Stimulated activated CD8-positive, alpha-beta memory T cell treated with anti-CD3 and anti-CD28 coated beads, Interleukin-2, amount 100 ng/mL, for 1 hour (primary cell): ENCODE data around the gene MEF2C.
"Not testable (repeated sequence)": the region's sequence is repeated elsewhere in the genome, so short reads cannot be mapped to it uniquely, and the experiment has no call there.

ENCODE experiments used
- DNase-seq, 2 donors: peaks; one replicate each; pipeline ENCODE4 v3.0.0-alpha.2; 2020; ENCODE audit warnings: low read depth in 2 of 2

MEF2C gene

DNA sequence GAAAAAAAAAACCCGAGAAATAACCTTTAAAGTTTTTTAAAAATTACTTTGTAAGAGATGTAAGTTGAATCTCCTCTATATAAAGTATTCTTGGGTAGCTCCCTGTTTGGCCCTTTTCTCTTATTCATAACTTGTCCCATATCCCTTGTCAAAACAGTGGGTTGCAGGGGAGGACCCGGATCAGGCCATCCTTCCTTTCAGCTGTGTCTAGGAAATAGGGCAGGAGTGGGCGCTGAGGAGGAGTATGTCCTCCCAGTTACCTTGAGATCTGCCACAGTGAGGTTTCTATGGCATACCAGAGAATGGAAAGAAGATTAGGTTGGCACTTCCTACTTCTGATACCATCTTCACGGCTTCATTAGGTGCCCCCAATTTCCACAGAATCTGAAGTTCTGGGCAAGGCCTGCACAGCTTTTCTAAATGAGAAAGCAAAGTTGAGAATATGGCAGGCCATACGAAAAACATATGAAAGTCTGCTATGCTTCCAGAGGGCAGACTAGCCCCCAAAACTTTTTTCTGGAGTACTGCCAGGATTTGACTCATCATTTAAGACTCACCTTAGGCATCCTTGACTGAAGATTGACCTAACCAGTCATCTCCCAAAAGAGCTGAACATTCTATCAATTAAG, 20.3 kb downstream of the MEF2C start:
- no peak for DNase-seq

GRCh38 chr5:88861231-88861630, 21.8 kb downstream of the MEF2C start:
- DNase-seq = no peak

GRCh38 chr5:88860501-88860900, 22.5 kb downstream of the MEF2C start:
- DNase-seq = no peak

- DNase-seq = no peak
Observed at GRCh38 chr5:88858392-88858791, 24.6 kb downstream of the MEF2C start.

DNA sequence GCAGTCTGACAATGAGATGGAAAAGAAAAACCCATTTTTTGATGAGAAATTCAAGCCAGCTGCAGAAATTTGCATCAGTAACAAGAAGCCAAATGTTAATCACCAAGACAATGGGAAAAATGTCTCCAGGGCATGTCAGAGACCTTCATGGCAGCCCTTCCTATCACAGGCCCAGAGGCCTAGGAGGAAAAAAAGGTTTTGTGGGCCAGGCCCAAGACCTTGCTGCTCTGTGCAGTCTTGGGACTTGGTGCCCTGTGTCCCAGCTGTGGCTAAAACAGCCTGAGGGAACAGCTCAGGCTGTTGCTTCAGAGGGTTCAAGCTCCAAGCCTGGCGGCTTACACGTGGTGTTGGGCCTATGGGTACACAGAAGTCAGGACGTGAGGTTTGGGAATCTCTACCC, 26.6 kb downstream of the MEF2C start:
- not testable (repeated sequence) for DNase-seq

GRCh38 chr5:88854769-88855168, 28.2 kb downstream of the MEF2C start:
- DNase-seq = no peak

- DNase-seq = no peak
Observed at GRCh38 chr5:88847420-88847819, 35.6 kb downstream of the MEF2C start.

- DNase-seq = no peak
Observed at GRCh38 chr5:88846434-88846833, 36.5 kb downstream of the MEF2C start.

- no peak for DNase-seq
Observed at GRCh38 chr5:88845081-88845697, 37.8 kb downstream of the MEF2C start.

DNA sequence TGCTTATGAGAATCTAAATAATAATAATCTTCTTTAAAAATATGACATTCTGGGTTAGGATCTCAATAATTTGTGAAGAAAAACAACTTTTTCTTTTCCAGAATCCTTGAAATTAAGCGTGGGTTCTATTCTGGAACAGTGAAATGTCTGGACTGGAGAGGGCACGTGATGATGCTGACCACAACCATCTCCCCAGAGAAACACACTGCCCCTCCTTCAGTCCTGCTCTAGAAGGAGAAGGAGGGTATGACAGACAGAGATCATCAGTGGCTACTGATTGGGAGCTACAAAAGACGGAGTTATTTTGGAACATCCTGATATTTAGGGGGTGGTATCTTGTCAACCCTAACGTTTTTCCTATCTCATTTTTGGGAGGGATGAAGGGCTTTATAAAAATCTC, 40.2 kb downstream of the MEF2C start:
- no peak for DNase-seq

DNA sequence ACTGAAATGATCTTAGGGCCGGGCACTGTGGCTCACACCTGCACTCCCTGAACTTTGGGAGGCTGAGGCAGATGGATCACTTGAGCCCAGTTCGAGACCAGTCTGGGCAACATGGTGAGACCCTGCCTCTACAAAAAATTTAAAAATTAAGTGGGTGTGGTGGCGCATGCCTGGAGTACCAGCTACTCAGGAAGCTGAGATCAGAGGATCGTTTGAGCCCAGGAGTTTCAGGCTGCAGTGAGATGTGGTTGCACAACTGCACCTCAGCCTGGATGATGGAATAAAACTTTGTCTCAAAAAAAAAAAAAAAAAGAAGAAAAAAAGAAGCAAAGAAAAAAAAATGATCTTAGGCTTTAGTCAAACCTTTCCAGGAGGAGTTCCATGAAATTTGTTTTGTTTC, 41.8 kb downstream of the MEF2C start:
- no peak for DNase-seq

- DNase-seq = no peak
Observed at GRCh38 chr5:88840495-88840894, 42.5 kb downstream of the MEF2C start.

DNA sequence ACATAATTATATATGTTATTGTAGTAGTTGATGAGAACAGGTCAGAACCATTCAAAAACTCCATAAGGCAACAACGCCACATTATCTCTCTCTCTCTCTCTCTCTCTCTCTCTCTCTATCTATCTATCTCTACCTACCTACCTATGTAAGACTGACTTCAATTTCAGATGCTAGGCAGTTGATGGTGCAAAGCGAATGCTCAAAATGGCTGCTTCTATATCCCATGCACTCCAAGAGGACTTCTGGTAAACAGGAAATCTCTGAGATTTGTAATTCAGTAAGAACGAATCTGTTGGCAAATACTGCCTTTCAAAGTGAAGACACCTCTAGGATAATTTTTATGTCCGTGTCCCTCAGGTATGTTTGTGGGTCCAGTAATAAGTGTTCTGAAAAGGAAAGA, 43.7 kb downstream of the MEF2C start:
- no peak for DNase-seq

DNA sequence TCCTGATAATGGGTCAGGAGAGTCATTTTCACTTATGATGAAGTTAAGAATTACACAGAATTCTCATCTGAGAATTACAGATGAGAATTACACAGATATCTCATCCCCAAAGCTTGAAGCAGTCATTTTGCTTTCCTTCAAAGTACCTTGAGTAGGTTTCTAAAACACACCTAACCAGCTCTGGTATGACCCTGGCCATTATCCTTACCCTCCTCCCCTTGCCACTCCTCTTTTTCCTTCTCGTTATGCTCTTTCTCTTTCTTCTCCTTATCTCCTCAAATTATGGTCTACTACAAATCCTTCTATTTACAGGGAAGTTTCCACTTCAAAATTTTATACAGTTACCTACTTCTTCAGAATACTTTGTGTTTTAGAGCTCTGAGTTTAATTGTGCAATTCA, 44.5 kb downstream of the MEF2C start:
- no peak for DNase-seq

GRCh38 chr5:88837817-88838216, 45.2 kb downstream of the MEF2C start:
- no peak for DNase-seq

GRCh38 chr5:88837222-88837621, 45.8 kb downstream of the MEF2C start:
- no peak for DNase-seq

DNA sequence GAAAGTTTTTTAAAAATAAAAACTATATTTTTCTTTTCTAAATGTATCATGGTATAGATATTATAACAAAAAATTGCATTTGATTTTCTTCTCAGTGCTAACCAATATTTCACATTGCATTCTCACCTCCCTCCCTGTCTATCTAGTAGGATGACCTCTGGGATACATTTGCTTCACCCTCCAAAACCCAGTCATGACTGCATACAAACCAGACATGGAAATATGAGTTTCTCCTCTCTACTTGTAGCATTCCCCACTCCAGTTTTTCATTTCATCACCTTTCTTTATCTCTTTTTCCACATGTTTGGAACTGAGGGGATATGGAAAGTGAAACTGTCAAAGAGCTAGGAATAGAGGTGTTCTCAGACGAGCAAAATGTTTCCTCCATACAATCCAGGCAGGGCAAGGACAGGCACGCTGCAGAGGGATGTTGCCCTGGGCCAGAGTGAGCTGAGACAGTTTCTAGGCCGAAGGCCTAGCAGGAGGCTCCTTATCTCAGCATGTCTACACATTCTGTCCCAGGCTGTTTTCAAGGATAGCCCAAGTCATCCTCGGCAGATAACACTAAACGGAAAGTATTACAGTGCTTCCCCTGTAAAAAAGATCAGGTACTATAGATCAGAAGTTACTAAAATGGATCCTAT, 46.7 kb downstream of the MEF2C start:
- DNase-seq = no peak

- no peak for DNase-seq
Observed at GRCh38 chr5:88834499-88834898, 48.5 kb downstream of the MEF2C start.

DNA sequence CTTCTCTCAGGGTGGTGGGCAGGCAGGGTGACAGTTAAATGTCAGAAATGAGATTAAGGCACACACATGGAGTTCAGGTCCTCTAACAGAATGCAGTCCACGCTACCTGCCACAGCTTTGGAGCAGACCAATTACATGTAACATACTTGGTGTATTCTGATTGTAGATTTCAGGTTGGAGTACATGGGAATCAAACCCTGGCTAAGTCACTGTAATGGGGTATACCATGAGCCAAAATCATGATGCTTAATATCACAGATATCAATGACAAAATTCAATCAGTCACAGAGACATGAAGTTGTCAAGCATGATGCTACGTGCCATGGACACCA, 48.9 kb downstream of the MEF2C start:
- DNase-seq = no peak

DNA sequence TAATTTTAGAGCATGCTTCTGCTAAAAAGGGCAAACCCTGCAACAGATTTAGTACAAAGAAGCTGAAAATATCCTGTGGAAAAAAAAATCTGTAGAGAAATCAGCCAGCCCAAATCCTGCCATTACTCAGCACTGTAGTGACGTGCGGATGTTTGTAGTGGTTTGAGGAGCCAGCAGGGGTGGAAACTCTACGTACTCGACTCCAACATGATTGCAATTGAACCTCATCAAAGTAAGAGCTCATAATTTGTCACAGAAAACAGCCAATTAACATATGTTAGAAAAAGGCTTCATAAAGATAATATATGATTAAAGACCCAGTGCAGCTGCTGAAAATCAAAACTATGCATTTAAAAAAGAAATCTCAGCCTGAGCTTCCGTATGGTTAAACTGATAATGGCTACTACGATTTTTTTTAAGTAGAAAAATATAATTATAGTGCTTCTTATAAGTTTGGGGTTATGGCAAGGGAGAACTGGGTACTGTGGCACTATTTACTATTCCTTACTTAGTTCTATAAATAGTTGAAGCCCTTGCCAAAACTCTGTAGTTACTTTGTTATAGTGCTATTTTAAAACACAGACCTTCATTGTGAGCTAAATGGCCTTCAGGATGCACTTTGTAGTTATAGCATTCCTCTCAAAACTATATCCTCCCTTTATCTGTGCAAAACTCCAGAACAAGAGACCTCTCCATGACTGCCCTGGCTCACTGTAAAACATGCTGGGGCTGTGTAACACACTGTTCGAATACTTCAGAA, 49.4 kb downstream of the MEF2C start:
- DNase-seq = peak in 1 of 2 donors; percentile 9

- DNase-seq = no peak
Observed at GRCh38 chr5:88831816-88832215, 51.2 kb downstream of the MEF2C start.

DNA sequence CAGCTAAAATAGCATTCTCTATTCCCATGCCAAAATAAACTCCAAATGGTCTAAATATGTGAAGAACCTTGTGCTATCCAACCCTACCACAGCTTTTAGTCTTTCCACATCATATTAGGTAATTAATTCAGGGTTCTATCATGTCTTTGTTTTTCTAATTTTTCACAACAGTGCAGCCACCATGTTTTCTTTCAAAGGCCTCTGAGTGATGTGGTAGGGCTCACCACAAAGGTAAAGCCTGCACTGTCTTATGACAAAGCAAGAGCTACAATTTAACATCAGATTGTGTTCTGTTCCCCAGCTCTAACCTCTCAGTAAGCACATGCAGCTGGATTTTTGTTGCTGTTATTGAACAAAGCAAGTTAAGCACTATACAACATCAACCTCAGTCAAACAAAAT, 52.4 kb downstream of the MEF2C start:
- DNase-seq = no peak

GRCh38 chr5:88829775-88830174, 53.2 kb downstream of the MEF2C start:
- DNase-seq = no peak
